Heart right ventricle (tissue), 16 donors: ENCODE data around the gene CRTC3. TPM values are rescaled to one million over a fixed set of nuclear protein-coding genes. Genes with fewer than 3 reads are reported as not detected.

ENCODE experiments used
- ATAC-seq, 8 donors: fragments of 200-7000 bp; cut with Tn5 transposase; one replicate each; pipeline ENCODE4 v1.9.1; 2020; ENCODE audit warnings: mild to moderate bottlenecking in 8 of 8, moderate library complexity in 8 of 8, moderate number of reproducible peaks in 1 of 8
- DNase-seq, 2 donors: peaks; one replicate each; pipeline ENCODE4 v3.0.0-alpha.2; 2020
- H3K27ac ChIP-seq, 10 donors: fragments of 200-600 bp; sonication (generic) in 2 of 10; one replicate each; pipeline versions ENCODE4 v1.5.0 to v1.8.0; 2020 to 2022; ENCODE audit warnings: mild to moderate bottlenecking in 3 of 10
- H3K27me3 ChIP-seq, 7 donors: fragments of 200-600 bp; one replicate each; pipeline ENCODE4 v1.8.0; 2021 to 2022; ENCODE audit warnings: mild to moderate bottlenecking in 2 of 7
- H3K36me3 ChIP-seq, 9 donors: fragments of 200-600 bp; sonication (generic) in 1 of 9; one replicate each; pipeline versions ENCODE4 v1.5.0 to v1.8.0; 2020 to 2022; ENCODE audit warnings: mild to moderate bottlenecking in 2 of 9
- H3K4me1 ChIP-seq, 9 donors: fragments of 200-600 bp; sonication (generic) in 1 of 9; one replicate each; pipeline versions ENCODE4 v1.5.0 to v1.8.0; 2020 to 2022; ENCODE audit warnings: mild to moderate bottlenecking in 4 of 9
- H3K4me3 ChIP-seq, 10 donors: fragments of 200-600 bp; sonication (generic) in 2 of 10; one replicate each; pipeline versions ENCODE4 v1.5.0 to v1.8.0; 2020 to 2022; ENCODE audit warnings: mild to moderate bottlenecking in 7 of 10, moderate library complexity in 2 of 10
- H3K9me3 ChIP-seq, 11 donors: fragments of 200-600 bp in 10 of 11; sonication (generic) in 2 of 11; one replicate each; pipeline versions ENCODE4 v1.5.0 to v1.8.0; 2013 to 2022; ENCODE audit warnings: mild to moderate bottlenecking in 2 of 11, control low read depth in 1 of 11, moderate library complexity in 1 of 11
- CTCF ChIP-seq, 9 donors: fragments of 200-600 bp; sonication (generic) in 2 of 9; IDR thresholded peaks; one replicate each; pipeline versions ENCODE4 v1.5.0 to v1.8.0; 2021 to 2022; ENCODE audit warnings: antibody characterized with exemption in 9 of 9, mild to moderate bottlenecking in 5 of 9, moderate library complexity in 1 of 9
- WGBS, 2 donors: extraction: QIAGEN DNeasy Blood & Tissue Kit; methylation state at CpG; one replicate each; pipeline ENCODE4 v1.1.7; 2013; ENCODE audit warnings: inconsistent platforms in 1 of 2; 5-methylcytosine and 5-hydroxymethylcytosine counted together
- intact Hi-C, 10 donors: fragments of 100-400 bp; cut with DNase I; formaldehyde crosslinking; loops; one replicate each; pipeline versions ENCODE4 v1.11.1 to v1.14.2; 2022
- polyA plus RNA-seq, 2 donors: library from polyadenylated mRNA; stranded (reverse); fragments of 200-250 nt; gene quantifications; one replicate each; pipeline ENCODE4 v1.2.3, GENCODE V29; 2013
- total RNA-seq, 10 donors: library from RNA; stranded (reverse); fragmentation: NEBNext Ultra II Directional in 3 of 10; extraction: Animal tissue kit (Norgen Biotek cat#: 25700) in 3 of 10; gene quantifications; one replicate each; pipeline versions ENCODE4 v1.2.1 to v1.2.4, GENCODE V29; 2021 to 2023
- donor health status: Arrhythmogenic right ventricular cardiomyopathy.
- donor health status: ischemic (EF 13 %, LVEDD 7.1; RV severe dilation, severe dysfunction).
- donor health status: healthy with polysubstance abuse.
- donor health status: DM: no; HTN: yes; CAD: no.
- donor health status: DM: no; HTN: no; CAD: no.
- donor health status: ischemic (EF 25% LVEDD 6.9; RV normal size, moderate dysfunction).
- donor health status: ischemic (EF 25% LVEDD 5.7; RV mildly dilated, moderate dysfunction).
- donor health status: healthy.
- donor health status: DM: yes; HTN: yes; CAD: no.
- donor health status: Ischemic cardiomyopathy.
- donor health status: ischemic (EF 35%, LVEDD 5.7; RV mildly dilated, moderate dysfunction).
- donor health status: nonischemic (EF 11% LVEDD 7.7; RV severe dilation, severe dysfunction).
- donor health status: DM: yes; HTN: yes; CAD: no.
- donor health status: PGD.
- donor health status: ischemic (EF 29% LVEDD 5.4; RV normal size, mild dysfunction).
- donor health status: nonischemic (EF 23%, LVEDD 6.1; RV moderate dilation, normal function).

The CRTC3 gene
- total and polyA plus RNA-seq, 12 donors: 11.5 to 34.9 (median 28.3) TPM

GRCh38 chr15:90691982-90692773 lies 162.5 kb downstream of the CRTC3 start:
- DNase-seq: no peak
- intact Hi-C loops: loop anchor here in 7 of 10 donors (2.0 to 5.0 kb wide), 4 partner anchors 43 to 195 kb away; no protein-coding TSS in a partner anchor
- H3K27me3 ChIP-seq: no peaks in the 10 kb centered on the region
- H3K4me3 ChIP-seq: no peak overlapping the region
- H3K4me1 ChIP-seq: peaks cover 0 to under 1% (median 0%) of the 10 kb centered on the region in 9 donors
- H3K27ac ChIP-seq: no peak overlapping the region
- no peaks in the 10 kb centered on the region for H3K36me3 ChIP-seq
- H3K9me3 ChIP-seq: peaks cover 0 to 14% (median 11%) of the 10 kb centered on the region in 11 donors
- TF ChIP-seq CTCF (IDR thresholded peaks at IDR 0.05): no peak
- WGBS, 2 donors: 88 to 91% methylated on average over 4 of the region's 4 CpGs
- ATAC-seq: no peak

Other genes starting within 250 kb of the CRTC3 start
- 10 to 100 TPM in 2 of 10 donors, 1 to 10 TPM in 8; 2.2 to 19.6 (median 7.0) TPM for gene ZNF774, start 177.6 kb upstream of the CRTC3 start, total RNA-seq
- 1 to 10 TPM; 2.8 to 4.2 TPM for gene ZNF774, start 177.6 kb upstream of the CRTC3 start, polyA plus RNA-seq
- gene IQGAP1, start 141.7 kb upstream of the CRTC3 start, total RNA-seq: 10 to 100 TPM; 28.6 to 81.7 (median 35.0) TPM
- 10 to 100 TPM; 29.5 to 41.7 TPM for gene IQGAP1, start 141.7 kb upstream of the CRTC3 start, polyA plus RNA-seq
- 10 to 100 TPM in 4 of 10 donors, 1 to 10 TPM in 6; 3.5 to 35.0 (median 7.9) TPM for gene BLM, start 187.4 kb downstream of the CRTC3 start, total RNA-seq
- gene BLM, start 187.4 kb downstream of the CRTC3 start, polyA plus RNA-seq: 10 to 100 TPM in 1 of 2 donors, 1 to 10 TPM in 1; 5.8 to 15.4 TPM